ENCODE data around the gene ZIC5. TPM values are rescaled to one million over a fixed set of nuclear protein-coding genes. Genes with fewer than 3 reads are reported as not detected.

ZIC5 gene
- total and polyA plus RNA-seq, 2 of the 13 experiments (the other 11 are each of a cell fraction or from before 2014, with no cell fraction given), result 0.02 to 0.07 TPM

DNA sequence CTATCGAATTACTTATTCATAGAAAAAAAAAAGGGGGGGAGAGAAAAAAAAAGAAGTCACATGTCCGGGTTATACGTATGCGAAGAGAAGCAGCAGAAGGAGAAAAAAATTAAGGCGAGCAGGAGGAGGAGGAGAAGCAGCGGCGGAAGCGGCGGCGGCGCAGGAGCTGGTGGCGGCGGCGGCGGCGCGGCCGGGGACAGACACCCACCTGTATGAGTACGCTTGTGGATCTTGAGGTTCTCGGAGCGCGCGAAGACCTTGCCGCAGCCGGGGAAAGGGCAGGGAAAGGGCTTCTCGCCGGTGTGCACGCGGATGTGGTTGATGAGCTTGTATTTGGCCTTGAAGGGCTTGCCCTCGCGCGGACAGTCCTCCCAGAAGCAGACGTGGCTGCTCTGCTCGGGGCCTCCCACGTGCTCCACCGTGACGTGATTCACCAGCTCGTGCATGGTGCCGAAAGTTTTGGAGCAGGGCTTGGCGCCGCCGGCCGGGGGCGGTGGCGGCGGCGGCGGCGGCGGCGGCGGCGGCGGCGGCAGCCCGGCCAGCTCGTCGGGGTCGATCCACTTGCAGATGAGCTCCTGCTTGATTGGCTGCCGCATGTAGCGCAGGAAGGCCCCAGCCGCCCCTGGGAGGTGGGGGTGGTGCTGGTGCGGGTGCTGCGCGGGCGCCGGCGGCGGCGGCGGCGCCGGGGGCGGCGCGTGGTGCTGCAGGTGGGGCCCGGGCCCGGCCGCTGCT lies 1.5 kb downstream of the ZIC5 start:
- intact Hi-C loops (cut with micrococcal nuclease; ENCODE audit: unreplicated experiment), result loop anchor here (2.0 to 10.0 kb wide), 3 partner anchors 53 to 313 kb away; no protein-coding TSS in a partner anchor
- no peak overlapping the region for H2AFZ ChIP-seq (ENCODE audit: low read length)
- H3K4me3 ChIP-seq (replicated peaks in 1 of 3; ENCODE audit: insufficient read depth in 1 of 3, low read depth in 2 of 3, low read length in 3 of 3), result peak overlapping the region; percentile 42 to 66 (median 50); a peak in 4 of 6 replicates
- no peak for TF ChIP-seq CHD2 (IDR thresholded peaks at IDR 0.05; ENCODE audit: low read depth, low read length)
- TF ChIP-seq PATZ1 (CRISPR knock-in tag; IDR thresholded peaks at IDR 0.05), result 0 out of 2 replicates have a peak, but pooled peaks have one; percentile 28
- no peak; the same call in 1 of the 2 replicates for TF ChIP-seq RNF2 (conservative IDR thresholded peaks at IDR 0.05; ENCODE audit: low read depth)
- no peak for TF ChIP-seq ETV5 (CRISPR knock-in tag; IDR thresholded peaks at IDR 0.05; ENCODE audit: borderline replicate concordance)
- no peak for TF ChIP-seq EED (CRISPR knock-in tag; IDR thresholded peaks at IDR 0.05)
- TF ChIP-seq ZNF33A (CRISPR knock-in tag; IDR thresholded peaks at IDR 0.05; ENCODE audit: borderline replicate concordance), result no peak
- no peak for TF ChIP-seq ZNF460 (CRISPR knock-in tag; IDR thresholded peaks at IDR 0.05; ENCODE audit: borderline replicate concordance)
- no peak for TF ChIP-seq TERF1 (CRISPR knock-in tag; IDR thresholded peaks at IDR 0.05)
- TF ChIP-seq CREM (IDR thresholded peaks at IDR 0.05), result no peak
- TF ChIP-seq CREM (CRISPR knock-in tag; IDR thresholded peaks at IDR 0.05), result no peak
- no peak for TF ChIP-seq SNAPC2 (CRISPR knock-in tag; IDR thresholded peaks at IDR 0.05)
- 0 out of 2 replicates have a peak, but pooled peaks have one; percentile 24 for TF ChIP-seq ZBTB33 (CRISPR knock-in tag; IDR thresholded peaks at IDR 0.05)
- no peak for TF ChIP-seq MXI1 (IDR thresholded peaks at IDR 0.05; ENCODE audit: borderline replicate concordance, low read depth, low read length)

More for the DNA sequence above, 1.5 kb downstream of the ZIC5 start:
- H4K20me1 ChIP-seq (ENCODE audit: insufficient read depth, low read length), result no peaks in the 10 kb centered on the region
- no peak for FAIRE-seq
- H3K27ac ChIP-seq (ENCODE audit: extremely low read length, insufficient read depth, low read length), result no peak overlapping the region
- no peaks in the 10 kb centered on the region for H3K36me3 ChIP-seq (replicated peaks in 1 of 2; ENCODE audit: control insufficient read depth in 1 of 2, insufficient read depth in 2 of 2, low read length in 2 of 2)
- H3K4me2 ChIP-seq (ENCODE audit: low read depth, low read length), result peak overlapping the region; percentile 88
- 0 out of 2 replicates have a peak overlapping the region, but pooled peaks have one; percentile 15 for H3K9ac ChIP-seq (ENCODE audit: insufficient read depth, low read depth, low read length)
- peak; percentile 57 for DNase-seq (ENCODE audit: low spot score)
- BruUV-seq (replicated peaks), result no TSS peak
- H3K4me1 ChIP-seq (ENCODE audit: insufficient read depth, low read length), result peaks cover 7% of the 10 kb centered on the region; the same call in 1 of the 2 replicates
- ChIA-PET POLR2A (no interaction called here), CTCF (ENCODE audit: low intra/inter-chr PET ratio, low total read pairs) (no interaction called here)
- ATAC-seq, result peak; percentile 73
- in situ Hi-C loops (cut with HindIII; ENCODE audit: extremely low pct_ligation_motif_present, low pct_unique_long_range_greater_than_20kb), result no loop called here
- peaks cover 9 to 31% of the 10 kb centered on the region in 2 experiments for H3K27me3 ChIP-seq (ENCODE audit: control insufficient read depth in 1 of 2, insufficient read depth in 2 of 2, low read length in 2 of 2)
- WGBS (ENCODE audit: low lambda C conversion rate), result 25% methylated on average over 24 of the region's 79 CpGs
- no peaks in the 10 kb centered on the region for H3K9me3 ChIP-seq (ENCODE audit: low read length)
- H3K79me2 ChIP-seq (ENCODE audit: insufficient read depth, low read length), result no peaks in the 10 kb centered on the region
